Activated CD4-positive, CD25-positive, alpha-beta regulatory T cell treated with anti-CD3 and anti-CD28 coated beads, Interleukin-2, amount 50 U/mL, for 72 hours (primary cell): Measurements from ENCODE around the gene ROR2.

Source experiments
- DNase-seq: peaks from one replicate; pipeline ENCODE4 v3.0.0; 2021

Gene ROR2

GRCh38 chr9:91766315-91767069 is 183.5 kb downstream of the ROR2 start:
- DNase-seq: no peak

- DNase-seq: no peak
These were observed 184.7 kb downstream of the ROR2 start for GRCh38 chr9:91765296-91765695.

- DNase-seq: no peak
These were observed 185.4 kb downstream of the ROR2 start for GRCh38 chr9:91764661-91765060.

GRCh38 chr9:91761362-91761761 is 188.7 kb downstream of the ROR2 start:
- DNase-seq: no peak

GRCh38 chr9:91760906-91761305 is 189.1 kb downstream of the ROR2 start:
- DNase-seq: no peak

- no peak for DNase-seq
These were observed 191.5 kb downstream of the ROR2 start for GRCh38 chr9:91758491-91758981.

- no peak for DNase-seq
These were observed 192.2 kb downstream of the ROR2 start for GRCh38 chr9:91757782-91758181.

- DNase-seq: no peak
These were observed 193.6 kb downstream of the ROR2 start for GRCh38 chr9:91756510-91756780.

GRCh38 chr9:91755761-91756509 is 194.1 kb downstream of the ROR2 start:
- DNase-seq: no peak

- no peak for DNase-seq
These were observed 196.3 kb downstream of the ROR2 start for GRCh38 chr9:91753711-91754110.

GRCh38 chr9:91751922-91752321 is 198.1 kb downstream of the ROR2 start:
- DNase-seq: no peak

GRCh38 chr9:91750343-91750742 is 199.7 kb downstream of the ROR2 start:
- no peak for DNase-seq

GRCh38 chr9:91746904-91747303 is 203.1 kb downstream of the ROR2 start:
- no peak for DNase-seq

GRCh38 chr9:91746357-91746756 is 203.7 kb downstream of the ROR2 start:
- no peak for DNase-seq

GRCh38 chr9:91744114-91744513 is 205.9 kb downstream of the ROR2 start:
- DNase-seq: no peak

- no peak for DNase-seq
These were observed 208.5 kb downstream of the ROR2 start for GRCh38 chr9:91741522-91741921.

- DNase-seq: no peak
These were observed 209.3 kb downstream of the ROR2 start for GRCh38 chr9:91740701-91741100.

GRCh38 chr9:91736898-91737601 is 213.0 kb downstream of the ROR2 start:
- no peak for DNase-seq

GRCh38 chr9:91736311-91736710 is 213.7 kb downstream of the ROR2 start:
- DNase-seq: no peak

- no peak for DNase-seq
These were observed 215.0 kb downstream of the ROR2 start for GRCh38 chr9:91735049-91735448.

- peak; percentile 73 for DNase-seq
These were observed 215.6 kb downstream of the ROR2 start for GRCh38 chr9:91734371-91734981.

- DNase-seq: no peak
These were observed 216.9 kb downstream of the ROR2 start for GRCh38 chr9:91733006-91733624.
